ENCODE measurements around the gene GNMT. TPM values are rescaled to one million over a fixed set of nuclear protein-coding genes. Genes with fewer than 3 reads are reported as not detected.

The GNMT gene
- total and polyA plus RNA-seq, 9 of the 15 experiments (the other 6 are each of a cell fraction or from before 2014, with no cell fraction given) = 0.11 to 0.29 (median 0.15) TPM; not detected in 6

- Histone ChIP-seq H3K27me3 (ENCODE audit: control insufficient read depth in 2 of 2, insufficient read depth in 2 of 2, low read length in 2 of 2) (no peaks in the 10 kb centered on the region), H3K4me1 (replicated peaks in 1 of 2; ENCODE audit: control insufficient read depth in 2 of 2, insufficient read depth in 2 of 2, low read length in 2 of 2) (peaks cover 8 to 23% of the 10 kb centered on the region in 2 experiments), H3K9me3 (replicated peaks; ENCODE audit: control insufficient read depth, insufficient read depth, low read depth, low read length) (no peaks in the 10 kb centered on the region), H3K9ac (ENCODE audit: insufficient read depth in 1 of 2, low read depth in 2 of 2, low read length in 2 of 2) (peak overlapping the region in 1 of 2 experiments; percentile 31; a peak in 1 of 4 replicates), H3K4me3 (no peak overlapping the region), H4K20me1 (replicated peaks; ENCODE audit: control insufficient read depth, insufficient read depth, low read length) (no peaks in the 10 kb centered on the region), H3K36me3 (ENCODE audit: control insufficient read depth, insufficient read depth, low read length) (peaks cover 54% of the 10 kb centered on the region), H3K79me2 (ENCODE audit: control insufficient read depth, insufficient read depth, low read length) (0 out of 3 replicates have a peak, but pooled peaks cover 1% of the 10 kb centered on the region), H3K4me2 (ENCODE audit: insufficient read depth, low read length) (no peak overlapping the region), H3K9me1 (ENCODE audit: control insufficient read depth, insufficient read depth, low read length) (no peaks in the 10 kb centered on the region), H3K27ac (ENCODE audit: extremely low read depth, low read depth, low read length) (peak overlapping the region; percentile 16; the same call in 2 of the 3 replicates), H2AFZ (ENCODE audit: low read depth, low read length) (no peak overlapping the region)
- FAIRE-seq (no peak), ATAC-seq (no peak), DNase-seq (ENCODE audit: extremely low read depth in 1 of 4, low spot score in 3 of 4) (no peak)
- WGBS (ENCODE audit: insufficient coverage, low coverage, missing lambda C conversion rate) = 80% methylated on average over 4 of the region's 4 CpGs
- CTCF ChIA-PET (ENCODE audit: low intra/inter-chr PET ratio) = no interaction called here
- no TSS peak for BruUV-seq (replicated peaks)
- in situ Hi-C loops (cut with MboI) (no loop called here), intact Hi-C loops (cut with micrococcal nuclease) (no loop called here)
- 0 out of 2 replicates have a peak, but pooled peaks have one; percentile 15 for TF ChIP-seq EGR1 (conservative IDR thresholded peaks at IDR 0.05)
- no peak for TF ChIP-seq ZNF507 (tag; conservative IDR thresholded peaks at IDR 0.05)
- TF ChIP-seq NKRF (IDR thresholded peaks at IDR 0.05; ENCODE audit: borderline replicate concordance) = no peak
- POLR2A ChIA-PET = interaction anchor here (0.6 to 1.5 kb wide), 4 partner anchors 9 to 55 kb away, joined by 3 to 8 read pairs (median 3); partner anchors contain the start of gene PEX6
These were observed 9.4 kb downstream of the GNMT start for GRCh38 chr6:42969934-42970333.

All from K562 (cell line).